ENCODE data around the gene GALNT2. TPM values are rescaled to one million over a fixed set of nuclear protein-coding genes. Genes with fewer than 3 reads are reported as not detected.

Gene GALNT2
- total RNA-seq, 1 donor from 2014 or later, result 60.7 TPM

DNA sequence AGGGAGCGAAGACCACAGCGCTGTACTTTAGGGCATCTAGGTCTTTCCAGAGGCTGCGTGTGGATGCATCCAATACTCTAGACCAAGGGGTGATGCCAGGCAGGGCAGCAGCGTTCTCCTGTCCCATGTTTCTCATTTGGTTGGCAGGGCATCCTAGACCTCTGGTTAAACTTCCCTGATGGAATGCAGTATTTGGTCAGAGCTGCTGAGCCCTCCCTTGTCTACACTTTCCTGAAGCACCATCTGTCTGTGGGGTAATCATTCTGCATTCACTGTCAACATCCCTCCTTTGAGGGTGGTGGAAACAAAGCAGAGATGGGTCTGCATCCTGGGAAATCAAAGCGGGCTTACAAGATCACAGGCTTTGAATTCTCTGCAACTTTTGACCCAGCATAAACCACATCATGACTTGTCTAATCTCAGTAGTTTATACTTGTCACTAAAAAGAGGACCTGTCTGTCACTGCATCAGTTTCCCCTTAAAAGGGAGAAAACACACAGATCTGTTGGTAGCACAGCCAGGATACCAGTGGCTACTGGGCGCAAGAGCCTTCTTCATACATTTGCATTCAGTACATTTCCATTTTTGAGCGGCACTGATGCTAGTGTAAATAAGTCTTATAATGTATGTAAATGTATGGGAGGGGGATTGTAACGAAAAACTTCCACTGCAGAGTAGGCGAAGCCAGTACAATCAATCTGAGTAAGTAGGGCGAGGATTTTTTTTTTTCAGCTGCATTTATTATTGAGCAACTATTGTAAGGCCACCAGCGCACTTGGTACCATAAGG lies 106.3 kb downstream of the GALNT2 start:
- Histone ChIP-seq H3K27me3 (ENCODE audit: control insufficient read depth, insufficient read depth, low read length) (no peaks in the 10 kb centered on the region), H3K4me3 (ENCODE audit: low read depth, low read length) (no peak overlapping the region), H3K36me3 (ENCODE audit: control insufficient read depth, insufficient read depth, low read length) (no peaks in the 10 kb centered on the region)
- TF ChIP-seq, protein P1, sequence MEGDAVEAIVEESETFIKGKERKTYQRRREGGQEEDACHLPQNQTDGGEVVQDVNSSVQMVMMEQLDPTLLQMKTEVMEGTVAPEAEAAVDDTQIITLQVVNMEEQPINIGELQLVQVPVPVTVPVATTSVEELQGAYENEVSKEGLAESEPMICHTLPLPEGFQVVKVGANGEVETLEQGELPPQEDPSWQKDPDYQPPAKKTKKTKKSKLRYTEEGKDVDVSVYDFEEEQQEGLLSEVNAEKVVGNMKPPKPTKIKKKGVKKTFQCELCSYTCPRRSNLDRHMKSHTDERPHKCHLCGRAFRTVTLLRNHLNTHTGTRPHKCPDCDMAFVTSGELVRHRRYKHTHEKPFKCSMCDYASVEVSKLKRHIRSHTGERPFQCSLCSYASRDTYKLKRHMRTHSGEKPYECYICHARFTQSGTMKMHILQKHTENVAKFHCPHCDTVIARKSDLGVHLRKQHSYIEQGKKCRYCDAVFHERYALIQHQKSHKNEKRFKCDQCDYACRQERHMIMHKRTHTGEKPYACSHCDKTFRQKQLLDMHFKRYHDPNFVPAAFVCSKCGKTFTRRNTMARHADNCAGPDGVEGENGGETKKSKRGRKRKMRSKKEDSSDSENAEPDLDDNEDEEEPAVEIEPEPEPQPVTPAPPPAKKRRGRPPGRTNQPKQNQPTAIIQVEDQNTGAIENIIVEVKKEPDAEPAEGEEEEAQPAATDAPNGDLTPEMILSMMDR (IDR thresholded peaks at IDR 0.05; ENCODE audit: insufficient read depth, low read length, poor library complexity, severe bottlenecking), result no peak
- no peak for DNase-seq (ENCODE audit: low read depth)

DNA sequence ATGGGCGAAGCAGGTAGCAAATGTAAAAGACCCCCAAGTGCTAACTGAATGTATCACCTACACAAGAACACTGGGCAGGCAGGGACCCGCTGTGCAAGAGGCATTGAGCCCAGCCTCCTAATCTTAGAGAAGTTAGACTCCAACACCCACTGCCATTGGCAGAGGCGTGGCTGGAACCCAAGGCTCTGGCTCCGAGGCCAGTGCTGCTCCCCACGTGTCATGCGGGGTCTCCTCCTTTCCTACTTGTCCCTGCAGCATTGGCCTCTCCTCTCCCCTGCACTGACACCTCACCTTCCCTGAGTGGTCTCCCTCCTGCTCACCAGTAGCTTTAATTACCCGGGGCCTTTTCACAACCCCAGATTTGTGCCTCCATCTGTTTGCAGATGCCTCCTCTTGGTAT lies 107.0 kb downstream of the GALNT2 start:
- H3K36me3 ChIP-seq (ENCODE audit: control insufficient read depth, insufficient read depth, low read length), result no peaks in the 10 kb centered on the region
- no peaks in the 10 kb centered on the region for H3K27me3 ChIP-seq (ENCODE audit: control insufficient read depth, insufficient read depth, low read length)
- TF ChIP-seq, protein P1 (IDR thresholded peaks at IDR 0.05; ENCODE audit: insufficient read depth, low read length, poor library complexity, severe bottlenecking), result no peak
- H3K4me3 ChIP-seq (ENCODE audit: low read depth, low read length), result no peak overlapping the region
- DNase-seq (ENCODE audit: low read depth), result no peak

DNA sequence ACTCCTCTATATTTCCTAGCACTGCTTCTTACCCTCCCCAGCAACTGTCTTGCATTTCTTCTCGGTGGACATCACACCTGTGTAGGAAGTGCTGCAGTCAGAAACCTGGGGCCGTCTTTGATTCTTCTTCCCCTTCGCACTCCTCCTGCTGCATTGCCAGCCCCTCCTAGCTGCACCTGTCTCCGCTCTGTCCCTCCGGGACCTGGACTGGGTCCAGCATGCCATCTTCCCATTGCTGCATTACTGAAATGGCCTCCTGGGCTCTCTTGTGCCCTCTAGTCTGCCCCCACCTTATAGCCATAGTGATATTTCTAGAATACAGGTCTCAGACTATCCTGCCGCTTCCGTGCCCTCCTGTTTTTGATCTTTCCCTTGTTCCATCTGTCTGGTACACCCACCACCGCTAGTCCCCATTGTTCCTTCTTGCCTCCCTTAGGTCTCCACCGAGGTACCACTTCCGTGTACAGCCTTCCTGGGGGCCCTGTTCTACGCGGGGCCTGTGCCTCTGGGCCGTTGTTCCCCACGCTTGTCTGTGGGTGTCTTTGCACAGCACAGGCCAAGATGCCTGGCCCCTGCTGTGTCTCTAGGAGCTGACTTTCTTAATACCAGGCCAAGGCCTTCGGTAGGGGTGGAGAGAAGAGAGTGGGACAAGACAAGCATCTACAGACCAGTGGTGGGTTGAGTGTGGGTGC lies 107.6 kb downstream of the GALNT2 start:
- Histone ChIP-seq H3K36me3 (ENCODE audit: control insufficient read depth, insufficient read depth, low read length) (no peaks in the 10 kb centered on the region), H3K27me3 (ENCODE audit: control insufficient read depth, insufficient read depth, low read length) (no peaks in the 10 kb centered on the region), H3K4me3 (ENCODE audit: low read depth, low read length) (no peak overlapping the region)
- no peak for DNase-seq (ENCODE audit: low read depth)
- TF ChIP-seq, protein P1 (IDR thresholded peaks at IDR 0.05; ENCODE audit: insufficient read depth, low read length, poor library complexity, severe bottlenecking), result no peak

DNA sequence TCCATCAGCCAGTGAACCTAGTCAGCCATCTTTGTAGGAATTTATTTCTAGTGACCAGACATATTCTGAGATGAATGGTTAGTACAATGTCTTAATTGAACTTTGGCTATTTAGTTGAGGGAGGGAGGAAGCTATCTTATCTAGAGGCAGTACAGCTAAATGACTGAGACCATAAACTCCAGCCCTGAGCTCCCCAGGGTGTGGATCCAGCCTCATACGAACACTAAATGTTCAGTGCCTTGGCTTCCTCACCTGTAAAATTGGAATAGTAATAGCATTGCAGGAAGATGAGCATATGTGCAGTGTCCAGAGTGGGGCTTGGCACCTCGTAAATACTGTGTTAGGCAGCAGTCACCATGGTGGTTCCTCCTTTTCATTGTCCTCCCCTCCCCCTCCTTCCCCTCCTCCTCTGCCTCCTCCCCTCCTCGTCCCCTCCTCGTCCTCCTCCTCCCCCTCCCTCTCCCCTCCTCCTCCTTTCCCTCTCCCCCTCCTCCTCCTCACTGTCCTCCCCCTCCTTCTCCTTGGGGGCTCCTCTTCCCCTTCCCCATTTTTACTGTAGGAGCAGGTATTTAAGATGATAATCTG lies 108.2 kb downstream of the GALNT2 start:
- H3K4me3 ChIP-seq (ENCODE audit: low read depth, low read length), result no peak overlapping the region
- TF ChIP-seq, protein P1 (IDR thresholded peaks at IDR 0.05; ENCODE audit: insufficient read depth, low read length, poor library complexity, severe bottlenecking), result no peak
- H3K27me3 ChIP-seq (ENCODE audit: control insufficient read depth, insufficient read depth, low read length), result no peaks in the 10 kb centered on the region
- H3K36me3 ChIP-seq (ENCODE audit: control insufficient read depth, insufficient read depth, low read length), result no peaks in the 10 kb centered on the region
- no peak for DNase-seq (ENCODE audit: low read depth)

DNA sequence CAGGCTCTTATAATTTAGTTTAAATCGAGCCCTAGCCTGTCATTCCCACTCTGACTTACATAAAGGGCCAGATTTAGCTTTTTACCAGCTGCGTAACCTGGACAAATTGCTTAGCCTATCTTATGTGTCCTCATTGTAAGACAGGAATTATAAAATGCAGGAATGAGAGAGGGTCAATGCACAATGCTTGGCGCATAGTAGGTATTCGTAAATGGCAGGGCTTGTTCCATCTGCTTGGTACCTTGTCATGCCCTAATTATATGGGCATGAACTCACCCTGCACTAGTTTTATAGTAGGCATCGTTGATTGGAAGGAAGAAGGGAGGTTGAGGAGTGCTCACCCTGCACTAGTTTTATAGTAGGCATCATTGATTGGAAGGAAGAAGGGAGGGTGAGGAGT lies 108.8 kb downstream of the GALNT2 start:
- DNase-seq (ENCODE audit: low read depth), result no peak
- H3K27me3 ChIP-seq (ENCODE audit: control insufficient read depth, insufficient read depth, low read length), result no peaks in the 10 kb centered on the region
- H3K36me3 ChIP-seq (ENCODE audit: control insufficient read depth, insufficient read depth, low read length), result no peaks in the 10 kb centered on the region
- TF ChIP-seq, protein P1 (IDR thresholded peaks at IDR 0.05; ENCODE audit: insufficient read depth, low read length, poor library complexity, severe bottlenecking), result no peak
- no peak overlapping the region for H3K4me3 ChIP-seq (ENCODE audit: low read depth, low read length)

All from kidney epithelial cell (primary cell).